GM19035 (cell line): ENCODE results near the gene OR6C3.
"Not testable (repeated sequence)": the region's sequence is repeated elsewhere in the genome, so short reads cannot be mapped to it uniquely, and the experiment has no call there.

Experiments used
- ATAC-seq: cut with Tn5 transposase; IDR thresholded peaks from one replicate; pipeline ENCODE4 v1.9.1; 2021; ENCODE audit not compliant: unreplicated experiment

The OR6C3 gene

GRCh38 chr12:55330446-55330845, at the start of gene OR6C3:
Gene OR6C3 (plus strand): TSS chr12:55330746. CDS start chr12:55331701, 955 bp downstream.
- no peak for ATAC-seq

- no peak for ATAC-seq
These were observed 49.6 kb upstream of the OR6C3 start for GRCh38 chr12:55280991-55281390.

- no peak for ATAC-seq
These were observed 40.5 kb upstream of the OR6C3 start for GRCh38 chr12:55289999-55290398.

GRCh38 chr12:55296469-55296868, 34.1 kb upstream of the OR6C3 start, which contains the start of gene OR6C6:
Gene OR6C6 (minus strand): TSS chr12:55296569. CDS start chr12:55295232, 1,337 bp downstream.
- no peak for ATAC-seq

- no peak for ATAC-seq
These were observed 16.5 kb upstream of the OR6C3 start, which contains the start of gene OR6C1 for GRCh38 chr12:55314043-55314442. Gene OR6C1 (plus strand): TSS chr12:55314343. CDS start chr12:55320600, 6,257 bp downstream.

- no peak for ATAC-seq
These were observed 10.3 kb upstream of the OR6C3 start for GRCh38 chr12:55320201-55320600.

- not testable (repeated sequence) for ATAC-seq
These were observed 4.7 kb upstream of the OR6C3 start for GRCh38 chr12:55325801-55326200.

GRCh38 chr12:55336002-55336401, 5.5 kb downstream of the OR6C3 start:
- no peak for ATAC-seq

- not testable (repeated sequence) for ATAC-seq
These were observed 24.8 kb downstream of the OR6C3 start for GRCh38 chr12:55355338-55355737.

- ATAC-seq = no peak
These were observed 32.1 kb downstream of the OR6C3 start, which contains the start of gene OR6C75 for GRCh38 chr12:55362675-55363074. Gene OR6C75 (plus strand): TSS chr12:55362975. CDS start chr12:55365111, 2,136 bp downstream.

- no peak for ATAC-seq
These were observed 34.5 kb downstream of the OR6C3 start for GRCh38 chr12:55365086-55365485.

GRCh38 chr12:55372521-55372920, 42.0 kb downstream of the OR6C3 start:
- ATAC-seq = no peak
